Urothelium cell line (cell line): ENCODE measurements around the gene ZNF283.
"Not testable (repeated sequence)": the region's sequence is repeated elsewhere in the genome, so short reads cannot be mapped to it uniquely, and the experiment has no call there.

ENCODE experiments used
- DNase-seq: peaks from one replicate; pipeline ENCODE4 v3.0.0; 2011; ENCODE audit warnings: low spot score, mixed read lengths
- FAIRE-seq: peaks from 2 replicates; lab custom pipeline; 2011; peaks lifted over from hg19 to GRCh38; lab: Jason Lieb, UNC

The ZNF283 gene

DNA sequence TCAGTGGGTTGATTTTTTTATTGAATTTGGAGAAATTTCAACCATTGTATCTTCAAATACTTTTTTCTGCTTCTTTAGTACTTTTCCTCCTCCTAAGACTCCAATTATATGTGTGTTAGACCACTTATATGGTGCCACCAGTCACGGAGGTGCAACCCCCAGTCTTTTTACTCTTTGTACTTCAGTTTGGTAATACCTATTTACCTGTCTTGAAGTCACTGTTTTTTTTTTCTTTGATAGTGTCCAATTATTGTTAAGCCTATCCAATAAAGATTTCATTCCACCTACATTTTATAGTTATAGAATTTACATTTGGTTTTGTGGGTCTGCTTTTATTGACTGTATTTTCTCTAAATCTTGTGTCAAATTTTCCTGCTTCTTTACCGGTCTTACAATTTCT, 14.9 kb downstream of the ZNF283 start:
- DNase-seq: no peak
- no peak for FAIRE-seq

DNA sequence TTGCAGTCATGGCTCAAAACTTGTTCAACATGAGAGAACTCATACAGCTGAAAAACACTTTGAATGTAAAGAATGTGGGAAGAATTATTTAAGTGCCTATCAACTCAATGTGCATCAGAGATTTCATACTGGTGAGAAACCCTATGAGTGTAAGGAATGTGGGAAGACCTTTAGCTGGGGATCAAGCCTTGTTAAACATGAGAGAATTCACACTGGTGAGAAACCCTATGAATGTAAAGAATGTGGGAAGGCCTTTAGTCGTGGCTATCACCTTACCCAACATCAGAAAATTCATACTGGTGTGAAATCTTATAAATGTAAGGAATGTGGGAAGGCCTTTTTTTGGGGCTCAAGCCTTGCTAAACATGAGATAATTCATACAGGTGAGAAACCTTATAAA, 20.1 kb downstream of the ZNF283 start:
- FAIRE-seq (no peak), DNase-seq (no peak)

- FAIRE-seq: no peak
- peak; percentile 26 for DNase-seq
These were observed 20.8 kb downstream of the ZNF283 start for GRCh38 chr19:43847884-43848283.

GRCh38 chr19:43848821-43849220, 21.7 kb downstream of the ZNF283 start:
- DNase-seq (no peak), FAIRE-seq (no peak)

DNA sequence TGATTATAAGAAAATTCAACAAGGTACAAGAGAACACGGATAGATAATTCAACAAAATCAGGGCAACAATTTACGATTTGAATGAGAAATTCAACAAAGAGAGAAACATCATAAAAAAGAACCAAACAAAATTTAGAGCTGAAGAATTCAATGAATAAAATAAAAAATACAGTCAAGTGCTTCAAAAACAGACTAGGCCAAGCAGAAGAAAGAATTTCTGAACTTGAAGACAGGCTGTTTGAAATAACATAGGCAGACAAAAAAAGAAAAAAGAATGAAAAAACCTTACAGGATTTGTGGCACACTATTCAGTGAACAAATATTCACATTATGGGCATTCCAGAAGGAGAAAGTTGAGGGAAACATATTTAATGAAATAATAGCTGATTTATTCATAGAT, 31.1 kb downstream of the ZNF283 start:
- FAIRE-seq: no peak

DNA sequence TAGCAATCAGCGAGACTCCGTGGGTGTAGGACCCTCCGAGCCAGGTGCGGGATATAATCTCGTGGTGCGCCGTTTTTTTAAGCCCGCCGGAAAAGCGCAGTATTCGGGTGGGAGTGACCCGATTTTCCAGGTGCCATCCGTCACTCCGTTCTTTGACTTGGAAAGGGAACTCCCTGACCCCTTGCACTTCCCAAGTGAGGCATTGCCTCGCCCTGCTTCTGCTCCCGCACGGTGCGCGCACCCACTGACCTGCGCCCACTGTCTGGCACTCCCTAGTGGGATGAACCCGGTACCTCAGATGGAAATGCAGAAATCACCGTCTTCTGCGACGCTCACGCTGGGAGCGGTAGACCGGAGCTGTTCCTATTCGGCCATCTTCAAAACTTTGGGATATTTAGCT, 39.8 kb downstream of the ZNF283 start:
- FAIRE-seq, DNase-seq: not testable (repeated sequence)

More for the DNA sequence above, 31.1 kb downstream of the ZNF283 start:
- no peak for DNase-seq

GRCh38 chr19:43872547-43873336, 45.6 kb downstream of the ZNF283 start:
- FAIRE-seq (peak; percentile 50), DNase-seq (peak; percentile 29)

- FAIRE-seq (no peak), DNase-seq (no peak)
These were observed 53.4 kb downstream of the ZNF283 start for GRCh38 chr19:43880483-43880882.

- FAIRE-seq (no peak), DNase-seq (no peak)
These were observed 56.7 kb downstream of the ZNF283 start, which contains the start of gene ZNF404 for GRCh38 chr19:43883864-43884263. Gene ZNF404, minus strand, starts transcription at chr19:43883964.

- no peak for DNase-seq
- FAIRE-seq: no peak
These were observed 68.7 kb downstream of the ZNF283 start for GRCh38 chr19:43895727-43896308.
